CD1c-positive myeloid dendritic cell (primary cell): ENCODE results near the gene MRFAP1.
"Not testable (repeated sequence)": the region's sequence is repeated elsewhere in the genome, so short reads cannot be mapped to it uniquely, and the experiment has no call there.

Experiments
- DNase-seq: peaks from one replicate; pipeline ENCODE4 v3.0.0-alpha.2; 2016; ENCODE audit errors: extremely low spot score

Gene MRFAP1

GRCh38 chr4:6610856-6611430, 29.5 kb upstream of the MRFAP1 start:
- no peak for DNase-seq

GRCh38 chr4:6612961-6613675, 27.4 kb upstream of the MRFAP1 start:
- no peak for DNase-seq

GRCh38 chr4:6613676-6614651, 26.5 kb upstream of the MRFAP1 start:
- no peak for DNase-seq

- DNase-seq = no peak
Observed at GRCh38 chr4:6614701-6615230, 25.7 kb upstream of the MRFAP1 start.

GRCh38 chr4:6616087-6616995, 24.1 kb upstream of the MRFAP1 start:
- DNase-seq = no peak

- no peak for DNase-seq
Observed at GRCh38 chr4:6617246-6617645, 23.2 kb upstream of the MRFAP1 start.

- no peak for DNase-seq
Observed at GRCh38 chr4:6618386-6619115, 21.9 kb upstream of the MRFAP1 start.

- DNase-seq = no peak
Observed at GRCh38 chr4:6619116-6619465, 21.4 kb upstream of the MRFAP1 start.

GRCh38 chr4:6619466-6620255, 20.8 kb upstream of the MRFAP1 start:
- DNase-seq = no peak

- DNase-seq = no peak
Observed at GRCh38 chr4:6620296-6620695, 20.2 kb upstream of the MRFAP1 start.

- DNase-seq = no peak
Observed at GRCh38 chr4:6620891-6621555, 19.5 kb upstream of the MRFAP1 start.

- DNase-seq = no peak
Observed at GRCh38 chr4:6621556-6621927, 18.9 kb upstream of the MRFAP1 start.

GRCh38 chr4:6622744-6623143, 17.7 kb upstream of the MRFAP1 start:
- no peak for DNase-seq

- DNase-seq = no peak
Observed at GRCh38 chr4:6625256-6625655, 15.2 kb upstream of the MRFAP1 start.

GRCh38 chr4:6626066-6626465, 14.4 kb upstream of the MRFAP1 start:
- DNase-seq = no peak

- DNase-seq = no peak
Observed at GRCh38 chr4:6627832-6628231, 12.7 kb upstream of the MRFAP1 start.

- DNase-seq = not testable (repeated sequence)
Observed at GRCh38 chr4:6628484-6628883, 12.0 kb upstream of the MRFAP1 start.

GRCh38 chr4:6632125-6632524, 8.4 kb upstream of the MRFAP1 start:
- DNase-seq = no peak
